OCI-LY3 (cell line): ENCODE measurements around the gene ADCY7.

Experiments
- H2AFZ ChIP-seq: fragments of 200-600, 300-600 bp; shearing (Covaris generic); 2 replicates; pipeline ENCODE4 v1.6.0; 2014; ENCODE audit warnings: antibody characterized with exemption, low read depth, low read length
- H3K27ac ChIP-seq: fragments of 200-600, 300-600 bp; sonication (generic); 2 replicates; pipeline ENCODE4 v1.5.1; 2014; ENCODE audit warnings: mild to moderate bottlenecking, low read length, moderate library complexity, mixed read lengths
- H3K27me3 ChIP-seq: fragments of 200-600, 300-600 bp; sonication (generic); 2 replicates; pipeline ENCODE4 v1.6.1; 2014; ENCODE audit warnings: low read depth, low read length, mixed read lengths
- H3K36me3 ChIP-seq: fragments of 200-600, 300-600 bp; sonication (generic); replicated peaks from 2 replicates; pipeline ENCODE3; 2014; ENCODE audit warnings: low read depth, low read length, mixed read lengths
- H3K4me1 ChIP-seq: fragments of 300-600, 200-600 bp; sonication (generic); 2 replicates; pipeline ENCODE4 v1.6.1; 2014; ENCODE audit warnings: low read length, mixed read lengths
- H3K4me2 ChIP-seq: fragments of 200-600, 300-600 bp; sonication (generic); 2 replicates; pipeline ENCODE4 v1.6.1; 2014; ENCODE audit warnings: low read length, mixed read lengths
- H3K4me3 ChIP-seq: fragments of 300-600, 200-600 bp; sonication (generic); 2 replicates; pipeline ENCODE4 v1.5.1; 2014; ENCODE audit warnings: antibody characterized with exemption, mild to moderate bottlenecking, low read length, moderate library complexity
- H3K79me2 ChIP-seq: fragments of 300-600, 200-600 bp; shearing (Covaris generic); 2 replicates; pipeline ENCODE4 v1.6.1; 2014; ENCODE audit warnings: mild to moderate bottlenecking, low read length, mixed read lengths
- H3K9ac ChIP-seq: fragments of 300-600, 200-600 bp; shearing (Covaris generic); 2 replicates; pipeline ENCODE4 v1.6.0; 2014; ENCODE audit warnings: mild to moderate bottlenecking, low read length, moderate library complexity
- H3K9me3 ChIP-seq: fragments of 200-600, 300-600 bp; shearing (Covaris generic); 2 replicates; pipeline ENCODE4 v1.6.1; 2014; ENCODE audit warnings: low read length, mixed read lengths; ENCODE audit not compliant: insufficient read depth
- H4K20me1 ChIP-seq: fragments of 200-600, 300-600 bp; sonication (generic); 2 replicates; pipeline ENCODE4 v1.6.1; 2016; ENCODE audit warnings: low read length, mixed read lengths; ENCODE audit not compliant: insufficient read depth
- EZH2phosphoT487 ChIP-seq: fragments of 200-600 bp; shearing (Covaris generic); IDR thresholded peaks from 2 replicates; pipeline ENCODE4 v1.6.1; 2018; ENCODE audit warnings: antibody characterized with exemption, mixed run types, low read depth
- TF ChIP-seq, protein P1 (sequence below): fragments of 200-600, 300-600 bp; sonication (generic); IDR thresholded peaks from 2 replicates; pipeline ENCODE4 v1.5.1; 2014; ENCODE audit warnings: antibody characterized with exemption, low read length, low read depth

ADCY7 gene

DNA sequence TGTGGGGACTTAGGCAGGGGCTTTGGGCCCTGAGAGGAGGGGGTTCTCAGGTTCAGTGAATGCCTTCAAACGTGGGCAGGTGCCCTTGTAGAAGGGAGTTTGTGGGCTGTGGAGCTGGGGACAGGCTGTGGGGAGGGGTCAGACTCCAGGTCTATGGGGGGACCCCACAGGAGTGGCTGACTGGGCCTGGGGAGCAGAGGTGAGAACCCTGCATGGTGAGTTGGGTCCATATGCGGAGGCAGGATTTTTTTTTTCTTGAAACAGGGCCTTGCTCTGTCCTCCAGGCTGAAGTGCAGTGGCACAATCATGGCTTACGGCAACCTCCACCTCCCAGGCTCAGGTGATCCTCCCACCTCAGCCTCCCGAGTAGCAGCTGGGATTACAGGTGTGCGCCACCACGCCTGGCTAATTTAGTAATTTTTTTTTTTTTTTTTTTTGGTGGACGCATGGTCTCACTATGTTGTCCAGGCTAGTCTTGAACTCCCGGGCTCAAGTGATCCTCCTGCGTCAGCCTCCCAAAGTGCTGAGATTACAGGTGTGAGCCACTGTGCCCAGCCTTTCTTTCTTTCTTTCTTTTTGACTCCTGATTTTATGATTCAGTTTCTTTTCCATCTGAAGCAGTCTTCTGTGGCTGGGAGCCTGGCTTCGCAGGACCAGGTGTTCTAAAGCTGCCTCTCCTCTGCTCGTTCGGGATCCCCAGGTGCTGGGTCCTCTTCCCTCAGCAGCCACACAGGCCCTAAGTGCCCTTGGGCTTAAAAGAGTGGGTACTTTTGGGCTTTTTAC is 19.0 kb upstream of the ADCY7 start:
- peak overlapping the region; percentile 90 for H3K9ac ChIP-seq
- no peaks in the 10 kb centered on the region for H3K79me2 ChIP-seq
- H3K9me3 ChIP-seq, result no peaks in the 10 kb centered on the region
- H3K4me1 ChIP-seq, result peaks cover 14% of the 10 kb centered on the region
- TF ChIP-seq EZH2phosphoT487, result no peak
- TF ChIP-seq, protein P1, sequence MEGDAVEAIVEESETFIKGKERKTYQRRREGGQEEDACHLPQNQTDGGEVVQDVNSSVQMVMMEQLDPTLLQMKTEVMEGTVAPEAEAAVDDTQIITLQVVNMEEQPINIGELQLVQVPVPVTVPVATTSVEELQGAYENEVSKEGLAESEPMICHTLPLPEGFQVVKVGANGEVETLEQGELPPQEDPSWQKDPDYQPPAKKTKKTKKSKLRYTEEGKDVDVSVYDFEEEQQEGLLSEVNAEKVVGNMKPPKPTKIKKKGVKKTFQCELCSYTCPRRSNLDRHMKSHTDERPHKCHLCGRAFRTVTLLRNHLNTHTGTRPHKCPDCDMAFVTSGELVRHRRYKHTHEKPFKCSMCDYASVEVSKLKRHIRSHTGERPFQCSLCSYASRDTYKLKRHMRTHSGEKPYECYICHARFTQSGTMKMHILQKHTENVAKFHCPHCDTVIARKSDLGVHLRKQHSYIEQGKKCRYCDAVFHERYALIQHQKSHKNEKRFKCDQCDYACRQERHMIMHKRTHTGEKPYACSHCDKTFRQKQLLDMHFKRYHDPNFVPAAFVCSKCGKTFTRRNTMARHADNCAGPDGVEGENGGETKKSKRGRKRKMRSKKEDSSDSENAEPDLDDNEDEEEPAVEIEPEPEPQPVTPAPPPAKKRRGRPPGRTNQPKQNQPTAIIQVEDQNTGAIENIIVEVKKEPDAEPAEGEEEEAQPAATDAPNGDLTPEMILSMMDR, result no peak
- no peaks in the 10 kb centered on the region for H3K27me3 ChIP-seq
- no peak overlapping the region for H3K27ac ChIP-seq
- peak overlapping the region; percentile 86 for H3K4me2 ChIP-seq
- H3K36me3 ChIP-seq, result no peaks in the 10 kb centered on the region
- H3K4me3 ChIP-seq, result peak overlapping the region; percentile 98
- H2AFZ ChIP-seq, result 0 out of 2 replicates have a peak overlapping the region, but pooled peaks have one; percentile 95
- no peaks in the 10 kb centered on the region for H4K20me1 ChIP-seq

DNA sequence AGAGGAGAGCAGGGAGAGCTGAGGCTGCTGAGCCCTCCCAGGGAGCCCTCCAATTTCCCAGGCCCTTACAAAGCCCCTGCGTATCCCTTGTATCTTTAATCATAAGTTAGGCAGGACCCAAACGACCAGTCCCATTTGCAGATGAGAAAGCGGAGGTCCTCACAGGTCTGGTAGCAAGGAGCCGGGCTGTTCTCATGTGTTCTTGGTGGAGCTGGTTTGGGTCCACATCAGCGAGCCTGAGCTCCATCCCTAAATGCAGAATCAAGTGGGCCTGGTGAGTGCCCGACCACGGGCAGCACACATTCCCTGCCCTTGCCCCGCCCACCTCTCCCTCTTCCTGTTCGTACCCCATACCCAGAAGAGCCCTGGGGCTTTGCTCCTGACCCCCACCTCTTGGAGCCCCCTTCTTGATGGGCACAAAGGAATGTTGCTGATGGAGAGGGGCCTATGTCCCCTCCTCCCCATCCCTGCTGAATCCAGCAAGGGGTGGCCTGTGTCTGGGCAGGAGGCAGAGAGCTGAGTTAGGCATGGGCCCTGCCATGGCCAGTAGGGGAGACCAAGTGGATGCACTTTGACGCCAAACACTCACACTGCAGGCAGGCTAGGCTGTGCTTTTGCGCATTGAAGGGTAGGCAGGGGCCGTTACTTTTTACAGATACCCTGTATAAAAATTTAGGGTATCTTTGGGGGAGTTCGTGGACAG is 18.3 kb upstream of the ADCY7 start:
- Histone ChIP-seq H3K4me2 (no peak overlapping the region), H3K9me3 (no peaks in the 10 kb centered on the region), H3K4me3 (no peak overlapping the region), H3K27ac (no peak overlapping the region), H3K36me3 (no peaks in the 10 kb centered on the region), H3K79me2 (no peaks in the 10 kb centered on the region), H3K27me3 (no peaks in the 10 kb centered on the region), H3K4me1 (peaks cover 14% of the 10 kb centered on the region), H2AFZ (no peak overlapping the region), H3K9ac (no peak overlapping the region), H4K20me1 (no peaks in the 10 kb centered on the region)
- TF ChIP-seq, protein P1, result no peak
- no peak for TF ChIP-seq EZH2phosphoT487

DNA sequence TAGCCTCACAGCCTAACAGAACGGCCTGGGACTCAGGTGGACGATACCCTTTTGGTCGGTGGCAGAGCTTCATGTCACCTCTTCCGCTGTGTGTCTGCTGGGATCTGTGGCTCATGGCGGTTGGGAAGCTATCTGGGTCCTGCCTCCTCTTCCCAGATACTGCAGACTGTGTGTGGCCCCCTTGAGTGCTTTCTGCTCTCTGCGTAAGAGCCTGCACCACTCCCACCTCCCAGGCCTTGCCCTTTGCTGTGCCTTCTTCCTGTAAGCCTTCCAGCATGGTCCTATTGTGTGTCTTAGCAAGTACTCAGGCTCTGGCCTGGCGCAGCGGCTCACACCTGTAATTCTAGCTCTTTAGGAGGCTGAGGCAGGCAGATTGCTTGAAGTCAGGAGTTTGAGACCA is 17.5 kb upstream of the ADCY7 start:
- Histone ChIP-seq H3K4me2 (no peak overlapping the region), H3K79me2 (no peaks in the 10 kb centered on the region), H3K27me3 (no peaks in the 10 kb centered on the region), H3K36me3 (no peaks in the 10 kb centered on the region), H3K4me3 (no peak overlapping the region), H3K9me3 (no peaks in the 10 kb centered on the region), H3K9ac (no peak overlapping the region), H2AFZ (no peak overlapping the region), H3K4me1 (peaks cover 14% of the 10 kb centered on the region), H3K27ac (no peak overlapping the region), H4K20me1 (no peaks in the 10 kb centered on the region)
- TF ChIP-seq EZH2phosphoT487, result no peak
- TF ChIP-seq, protein P1, result no peak

DNA sequence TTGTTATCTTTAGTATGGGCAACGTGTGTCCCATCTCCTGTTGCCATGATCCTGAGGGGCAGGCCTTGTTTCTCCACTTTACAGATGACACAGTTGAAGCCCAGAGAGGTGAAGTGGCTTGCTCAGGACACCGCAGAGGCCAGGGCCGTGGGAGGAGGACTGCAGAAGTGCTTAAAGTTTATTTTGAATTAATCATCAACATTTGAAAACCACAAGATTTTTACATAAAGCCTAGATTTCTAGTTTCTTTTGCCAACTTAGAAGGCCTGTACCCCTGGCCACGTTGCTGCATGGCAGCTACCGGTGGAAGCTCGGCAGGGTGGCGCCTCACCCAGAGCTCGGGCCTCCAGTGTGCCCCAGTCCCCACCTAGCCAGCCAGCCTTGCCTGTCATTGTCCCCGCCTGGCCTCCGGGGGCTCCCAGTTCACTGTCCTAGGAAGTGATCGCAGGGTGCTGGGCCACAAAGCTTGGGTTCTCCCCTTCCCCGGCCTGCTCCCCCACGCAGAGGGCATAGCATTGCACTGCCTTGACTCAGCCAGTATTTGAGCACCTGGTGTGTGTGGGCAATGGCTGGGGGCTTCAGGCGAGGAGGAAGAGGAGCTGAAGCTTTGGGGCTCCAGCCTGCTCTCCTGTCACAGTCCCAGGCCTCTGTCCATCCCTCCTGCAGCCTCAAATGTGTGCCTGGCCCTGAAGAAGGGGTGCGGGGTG is 14.8 kb upstream of the ADCY7 start:
- H3K27ac ChIP-seq, result no peak overlapping the region
- no peak overlapping the region for H3K4me2 ChIP-seq
- H3K4me3 ChIP-seq, result no peak overlapping the region
- TF ChIP-seq, protein P1, result no peak
- no peak for TF ChIP-seq EZH2phosphoT487
- no peaks in the 10 kb centered on the region for H3K9me3 ChIP-seq
- no peak overlapping the region for H3K9ac ChIP-seq
- peak overlapping the region; percentile 2; the same call in 1 of the 2 replicates for H2AFZ ChIP-seq
- no peaks in the 10 kb centered on the region for H4K20me1 ChIP-seq
- H3K79me2 ChIP-seq, result no peaks in the 10 kb centered on the region
- H3K36me3 ChIP-seq, result no peaks in the 10 kb centered on the region
- H3K4me1 ChIP-seq, result peaks cover 10% of the 10 kb centered on the region
- no peaks in the 10 kb centered on the region for H3K27me3 ChIP-seq
